ENCODE measurements around the gene PLCL2.

The PLCL2 gene

GRCh38 chr3:17046623-17047022 lies 161.9 kb downstream of the PLCL2 start:
- Histone ChIP-seq H3K27ac (ENCODE audit: low read depth, low read length) (no peak overlapping the region), H3K9ac (ENCODE audit: low read depth in 1 of 2, low read length in 2 of 2) (no peak overlapping the region), H3K27me3 (ENCODE audit: control insufficient read depth in 1 of 2, insufficient read depth in 2 of 2, low read length in 2 of 2) (no peaks in the 10 kb centered on the region), H3K4me1 (ENCODE audit: control insufficient read depth in 1 of 2, insufficient read depth in 2 of 2, low read length in 2 of 2) (peaks cover 0 to 5% of the 10 kb centered on the region in 2 donors), H3K4me3 (ENCODE audit: low read depth in 1 of 2, low read length in 2 of 2) (no peak overlapping the region), H3K36me3 (ENCODE audit: control insufficient read depth in 1 of 2, insufficient read depth in 2 of 2, low read length in 2 of 2) (peaks cover 5 to 20% of the 10 kb centered on the region in 2 donors), H3K9me3 (ENCODE audit: control insufficient read depth in 1 of 2, low read length in 2 of 2) (peaks cover 0 to 4% of the 10 kb centered on the region in 2 donors)

GRCh38 chr3:17047162-17047561 lies 162.4 kb downstream of the PLCL2 start:
- peaks cover 0 to 5% of the 10 kb centered on the region in 2 donors for H3K4me1 ChIP-seq (ENCODE audit: control insufficient read depth in 1 of 2, insufficient read depth in 2 of 2, low read length in 2 of 2)
- peaks cover 0 to 4% of the 10 kb centered on the region in 2 donors for H3K9me3 ChIP-seq (ENCODE audit: control insufficient read depth in 1 of 2, low read length in 2 of 2)
- no peak overlapping the region for H3K27ac ChIP-seq (ENCODE audit: low read depth, low read length)
- H3K36me3 ChIP-seq (ENCODE audit: control insufficient read depth in 1 of 2, insufficient read depth in 2 of 2, low read length in 2 of 2), result peaks cover 5 to 20% of the 10 kb centered on the region in 2 donors
- no peak overlapping the region for H3K4me3 ChIP-seq (ENCODE audit: low read depth in 1 of 2, low read length in 2 of 2)
- no peak overlapping the region for H3K9ac ChIP-seq (ENCODE audit: low read depth in 1 of 2, low read length in 2 of 2)
- H3K27me3 ChIP-seq (ENCODE audit: control insufficient read depth in 1 of 2, insufficient read depth in 2 of 2, low read length in 2 of 2), result no peaks in the 10 kb centered on the region

GRCh38 chr3:17047894-17048293 lies 163.1 kb downstream of the PLCL2 start:
- peaks cover 0 to 4% of the 10 kb centered on the region in 2 donors for H3K9me3 ChIP-seq (ENCODE audit: control insufficient read depth in 1 of 2, low read length in 2 of 2)
- peaks cover 0 to 5% of the 10 kb centered on the region in 2 donors for H3K4me1 ChIP-seq (ENCODE audit: control insufficient read depth in 1 of 2, insufficient read depth in 2 of 2, low read length in 2 of 2)
- no peak overlapping the region for H3K4me3 ChIP-seq (ENCODE audit: low read depth in 1 of 2, low read length in 2 of 2)
- H3K27me3 ChIP-seq (ENCODE audit: control insufficient read depth in 1 of 2, insufficient read depth in 2 of 2, low read length in 2 of 2), result no peaks in the 10 kb centered on the region
- peaks cover 5 to 17% of the 10 kb centered on the region in 2 donors for H3K36me3 ChIP-seq (ENCODE audit: control insufficient read depth in 1 of 2, insufficient read depth in 2 of 2, low read length in 2 of 2)
- H3K27ac ChIP-seq (ENCODE audit: low read depth, low read length), result no peak overlapping the region
- H3K9ac ChIP-seq (ENCODE audit: low read depth in 1 of 2, low read length in 2 of 2), result no peak overlapping the region

GRCh38 chr3:17050071-17050470 lies 165.3 kb downstream of the PLCL2 start:
- no peak overlapping the region for H3K27ac ChIP-seq (ENCODE audit: low read depth, low read length)
- H3K4me1 ChIP-seq (ENCODE audit: control insufficient read depth in 1 of 2, insufficient read depth in 2 of 2, low read length in 2 of 2), result no peaks in the 10 kb centered on the region

GRCh38 chr3:17050506-17050905 lies 165.8 kb downstream of the PLCL2 start:
- Histone ChIP-seq H3K27ac (ENCODE audit: low read depth, low read length) (no peak overlapping the region), H3K36me3 (ENCODE audit: control insufficient read depth in 1 of 2, insufficient read depth in 2 of 2, low read length in 2 of 2) (peaks cover 2 to 14% of the 10 kb centered on the region in 2 donors), H3K4me1 (ENCODE audit: control insufficient read depth in 1 of 2, insufficient read depth in 2 of 2, low read length in 2 of 2) (no peaks in the 10 kb centered on the region), H3K9ac (ENCODE audit: low read depth in 1 of 2, low read length in 2 of 2) (no peak overlapping the region), H3K9me3 (ENCODE audit: control insufficient read depth in 1 of 2, low read length in 2 of 2) (peaks cover 0 to 8% of the 10 kb centered on the region in 2 donors), H3K27me3 (ENCODE audit: control insufficient read depth in 1 of 2, insufficient read depth in 2 of 2, low read length in 2 of 2) (no peaks in the 10 kb centered on the region), H3K4me3 (ENCODE audit: low read depth in 1 of 2, low read length in 2 of 2) (no peak overlapping the region)

More at GRCh38 chr3:17050071-17050470, 165.3 kb downstream of the PLCL2 start:
- Histone ChIP-seq H3K9ac (ENCODE audit: low read depth in 1 of 2, low read length in 2 of 2) (no peak overlapping the region), H3K36me3 (ENCODE audit: control insufficient read depth in 1 of 2, insufficient read depth in 2 of 2, low read length in 2 of 2) (peaks cover 5 to 17% of the 10 kb centered on the region in 2 donors), H3K27me3 (ENCODE audit: control insufficient read depth in 1 of 2, insufficient read depth in 2 of 2, low read length in 2 of 2) (no peaks in the 10 kb centered on the region), H3K9me3 (ENCODE audit: control insufficient read depth in 1 of 2, low read length in 2 of 2) (peaks cover 0 to 8% of the 10 kb centered on the region in 2 donors), H3K4me3 (ENCODE audit: low read depth in 1 of 2, low read length in 2 of 2) (no peak overlapping the region)

GRCh38 chr3:17052363-17052762 lies 167.6 kb downstream of the PLCL2 start:
- no peaks in the 10 kb centered on the region for H3K4me1 ChIP-seq (ENCODE audit: control insufficient read depth in 1 of 2, insufficient read depth in 2 of 2, low read length in 2 of 2)
- H3K9ac ChIP-seq (ENCODE audit: low read depth in 1 of 2, low read length in 2 of 2), result no peak overlapping the region
- no peak overlapping the region for H3K4me3 ChIP-seq (ENCODE audit: low read depth in 1 of 2, low read length in 2 of 2)
- H3K27ac ChIP-seq (ENCODE audit: low read depth, low read length), result no peak overlapping the region
- peaks cover 0 to 5% of the 10 kb centered on the region in 2 donors for H3K36me3 ChIP-seq (ENCODE audit: control insufficient read depth in 1 of 2, insufficient read depth in 2 of 2, low read length in 2 of 2)
- H3K27me3 ChIP-seq (ENCODE audit: control insufficient read depth in 1 of 2, insufficient read depth in 2 of 2, low read length in 2 of 2), result no peaks in the 10 kb centered on the region
- H3K9me3 ChIP-seq (ENCODE audit: control insufficient read depth in 1 of 2, low read length in 2 of 2), result peaks cover 0 to 8% of the 10 kb centered on the region in 2 donors

- no peak overlapping the region for H3K27ac ChIP-seq (ENCODE audit: low read depth, low read length)
- H3K27me3 ChIP-seq (ENCODE audit: control insufficient read depth in 1 of 2, insufficient read depth in 2 of 2, low read length in 2 of 2), result no peaks in the 10 kb centered on the region
- H3K9ac ChIP-seq (ENCODE audit: low read depth in 1 of 2, low read length in 2 of 2), result no peak overlapping the region
- H3K4me1 ChIP-seq (ENCODE audit: control insufficient read depth in 1 of 2, insufficient read depth in 2 of 2, low read length in 2 of 2), result no peaks in the 10 kb centered on the region
- peaks cover 0 to 5% of the 10 kb centered on the region in 2 donors for H3K36me3 ChIP-seq (ENCODE audit: control insufficient read depth in 1 of 2, insufficient read depth in 2 of 2, low read length in 2 of 2)
- peaks cover 0 to 3% of the 10 kb centered on the region in 2 donors for H3K9me3 ChIP-seq (ENCODE audit: control insufficient read depth in 1 of 2, low read length in 2 of 2)
- no peak overlapping the region for H3K4me3 ChIP-seq (ENCODE audit: low read depth in 1 of 2, low read length in 2 of 2)
Observed at GRCh38 chr3:17054301-17054981, 169.7 kb downstream of the PLCL2 start.

GRCh38 chr3:17054982-17055343 lies 170.2 kb downstream of the PLCL2 start:
- Histone ChIP-seq H3K36me3 (ENCODE audit: control insufficient read depth in 1 of 2, insufficient read depth in 2 of 2, low read length in 2 of 2) (peaks cover 0 to 2% of the 10 kb centered on the region in 2 donors), H3K4me1 (ENCODE audit: control insufficient read depth in 1 of 2, insufficient read depth in 2 of 2, low read length in 2 of 2) (no peaks in the 10 kb centered on the region), H3K9ac (ENCODE audit: low read depth in 1 of 2, low read length in 2 of 2) (no peak overlapping the region), H3K27ac (ENCODE audit: low read depth, low read length) (no peak overlapping the region), H3K27me3 (ENCODE audit: control insufficient read depth in 1 of 2, insufficient read depth in 2 of 2, low read length in 2 of 2) (no peaks in the 10 kb centered on the region), H3K4me3 (ENCODE audit: low read depth in 1 of 2, low read length in 2 of 2) (no peak overlapping the region), H3K9me3 (ENCODE audit: control insufficient read depth in 1 of 2, low read length in 2 of 2) (peaks cover 0 to 3% of the 10 kb centered on the region in 2 donors)

- Histone ChIP-seq H3K9me3 (ENCODE audit: control insufficient read depth in 1 of 2, low read length in 2 of 2) (peaks cover 0 to 3% of the 10 kb centered on the region in 2 donors), H3K4me3 (ENCODE audit: low read depth in 1 of 2, low read length in 2 of 2) (no peak overlapping the region), H3K27me3 (ENCODE audit: control insufficient read depth in 1 of 2, insufficient read depth in 2 of 2, low read length in 2 of 2) (no peaks in the 10 kb centered on the region), H3K9ac (ENCODE audit: low read depth in 1 of 2, low read length in 2 of 2) (no peak overlapping the region), H3K4me1 (ENCODE audit: control insufficient read depth in 1 of 2, insufficient read depth in 2 of 2, low read length in 2 of 2) (no peaks in the 10 kb centered on the region), H3K36me3 (ENCODE audit: control insufficient read depth in 1 of 2, insufficient read depth in 2 of 2, low read length in 2 of 2) (no peaks in the 10 kb centered on the region), H3K27ac (ENCODE audit: low read depth, low read length) (no peak overlapping the region)
Observed at GRCh38 chr3:17055374-17056276, 170.9 kb downstream of the PLCL2 start.

GRCh38 chr3:17057321-17057720 lies 172.6 kb downstream of the PLCL2 start:
- H3K9me3 ChIP-seq (ENCODE audit: control insufficient read depth in 1 of 2, low read length in 2 of 2), result peaks cover 0 to 3% of the 10 kb centered on the region in 2 donors
- H3K27ac ChIP-seq (ENCODE audit: low read depth, low read length), result no peak overlapping the region
- H3K9ac ChIP-seq (ENCODE audit: low read depth in 1 of 2, low read length in 2 of 2), result no peak overlapping the region
- H3K4me1 ChIP-seq (ENCODE audit: control insufficient read depth in 1 of 2, insufficient read depth in 2 of 2, low read length in 2 of 2), result no peaks in the 10 kb centered on the region
- H3K36me3 ChIP-seq (ENCODE audit: control insufficient read depth in 1 of 2, insufficient read depth in 2 of 2, low read length in 2 of 2), result no peaks in the 10 kb centered on the region
- no peak overlapping the region for H3K4me3 ChIP-seq (ENCODE audit: low read depth in 1 of 2, low read length in 2 of 2)
- no peaks in the 10 kb centered on the region for H3K27me3 ChIP-seq (ENCODE audit: control insufficient read depth in 1 of 2, insufficient read depth in 2 of 2, low read length in 2 of 2)
